ENCODE results near the gene IMMP2L.
"Not testable (repeated sequence)": the region's sequence is repeated elsewhere in the genome, so short reads cannot be mapped to it uniquely, and the experiment has no call there.

The IMMP2L gene

GRCh38 chr7:111459065-111459756, 103.1 kb downstream of the IMMP2L start:
- no peak for DNase-seq

GRCh38 chr7:111450705-111451104, 111.6 kb downstream of the IMMP2L start:
- DNase-seq = not testable (repeated sequence)

GRCh38 chr7:111447502-111447901, 114.8 kb downstream of the IMMP2L start:
- not testable (repeated sequence) for DNase-seq

GRCh38 chr7:111439977-111440376, 122.3 kb downstream of the IMMP2L start:
- DNase-seq = no peak

GRCh38 chr7:111438369-111439289, 123.7 kb downstream of the IMMP2L start:
- DNase-seq = no peak

GRCh38 chr7:111437736-111438135, 124.6 kb downstream of the IMMP2L start:
- no peak for DNase-seq

DNA sequence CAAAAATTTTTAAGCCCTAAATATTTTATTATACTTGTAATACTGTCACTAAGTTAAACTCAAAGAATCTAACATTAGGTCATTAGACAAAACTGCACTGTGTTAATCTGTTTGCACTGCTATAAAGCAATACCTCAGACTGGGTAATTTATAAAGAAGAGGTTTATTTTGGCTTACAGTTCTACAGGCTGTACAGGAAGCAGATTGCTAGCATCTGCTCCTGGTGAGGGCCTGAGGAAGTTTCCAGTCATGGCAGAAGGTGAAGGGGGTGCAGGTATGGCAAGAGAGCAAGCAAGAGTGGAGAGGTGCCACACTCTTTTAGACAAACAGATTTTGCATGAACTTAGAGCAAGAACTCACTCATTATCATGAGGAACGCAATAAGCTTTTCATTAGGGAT, 125.7 kb downstream of the IMMP2L start:
- DNase-seq = no peak

- no peak for DNase-seq
These were observed 128.9 kb downstream of the IMMP2L start for GRCh38 chr7:111433426-111433825.

DNA sequence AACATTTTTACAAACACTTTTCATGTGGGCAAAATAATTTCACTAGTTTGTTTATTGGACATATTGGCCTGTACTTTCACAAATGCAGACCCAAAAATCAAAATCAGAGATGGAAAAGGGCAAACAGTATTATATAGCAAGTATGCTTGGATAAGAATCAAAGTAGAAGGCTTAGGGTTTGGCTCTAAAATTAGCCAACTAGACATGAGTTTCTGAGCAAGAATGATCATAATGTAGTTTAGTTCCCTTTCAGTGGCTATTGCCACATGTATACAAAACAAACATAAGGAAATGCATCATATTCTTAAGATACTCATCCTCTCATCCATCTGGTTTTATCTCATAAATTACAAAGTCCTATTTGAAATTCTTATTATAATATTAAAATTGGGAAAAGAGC, 132.5 kb downstream of the IMMP2L start:
- no peak for DNase-seq

DNA sequence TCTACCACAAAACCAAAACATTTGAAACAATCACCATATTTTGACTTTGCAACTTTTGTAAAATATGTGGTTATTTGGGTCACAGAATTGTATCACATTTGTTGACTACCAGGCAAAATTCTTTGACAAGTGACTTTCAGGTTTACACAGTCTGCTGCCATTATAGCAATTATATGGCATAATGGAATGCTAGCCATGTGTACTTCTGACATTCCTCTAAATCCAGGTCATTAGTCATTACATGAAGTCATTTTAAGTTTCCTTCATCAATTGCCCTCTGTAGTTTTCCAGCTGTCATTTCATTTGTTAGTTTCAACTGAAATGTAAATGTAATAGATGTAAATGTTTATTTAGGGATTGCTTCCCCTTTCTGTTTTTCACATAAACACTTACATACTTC, 137.5 kb downstream of the IMMP2L start:
- DNase-seq = no peak

DNA sequence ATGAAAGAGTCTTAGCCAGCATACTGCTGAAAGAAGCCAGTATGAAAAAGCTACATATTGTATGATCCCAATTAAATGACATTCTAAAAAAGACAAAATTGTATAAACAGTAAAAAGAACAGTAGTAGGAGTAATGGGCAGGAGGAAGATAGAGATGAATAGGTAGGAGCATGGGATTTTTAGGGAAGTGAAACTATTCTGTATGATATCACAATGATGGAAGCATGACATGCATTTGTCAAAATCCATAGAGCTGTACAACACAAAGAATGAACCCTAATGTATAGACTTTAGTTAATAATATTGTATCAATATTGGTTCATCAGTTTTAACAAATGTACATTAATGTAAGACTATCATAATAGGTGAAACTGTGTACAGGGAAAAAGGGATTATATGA, 147.9 kb downstream of the IMMP2L start:
- no peak for DNase-seq

GRCh38 chr7:111413739-111414138, 148.6 kb downstream of the IMMP2L start:
- DNase-seq = no peak

GRCh38 chr7:111410899-111411298, 151.4 kb downstream of the IMMP2L start:
- no peak for DNase-seq

GRCh38 chr7:111409714-111410422, 152.4 kb downstream of the IMMP2L start:
- no peak for DNase-seq

- DNase-seq = no peak
These were observed 153.6 kb downstream of the IMMP2L start for GRCh38 chr7:111408724-111409123.

DNA sequence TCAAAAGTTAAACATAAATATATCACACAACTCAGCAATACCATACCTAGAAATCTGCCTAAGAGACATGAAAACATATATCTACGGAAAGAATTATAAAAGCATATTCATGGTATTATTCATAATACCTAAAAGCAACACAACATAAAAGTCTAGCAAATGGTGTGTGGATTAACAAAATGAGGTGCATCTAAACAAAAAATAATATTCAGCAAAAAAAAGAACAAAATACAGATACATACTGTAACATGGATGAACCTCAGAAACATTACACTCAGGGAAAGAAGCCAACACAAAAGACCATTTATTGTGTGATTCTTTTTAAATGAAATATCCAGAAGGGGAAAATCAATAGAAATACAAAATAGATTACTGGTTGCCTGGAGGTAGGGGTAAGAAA, 155.0 kb downstream of the IMMP2L start:
- DNase-seq = no peak

- no peak for DNase-seq
These were observed 156.7 kb downstream of the IMMP2L start for GRCh38 chr7:111405621-111406020.

GRCh38 chr7:111401516-111401915, 160.8 kb downstream of the IMMP2L start:
- no peak for DNase-seq

DNA sequence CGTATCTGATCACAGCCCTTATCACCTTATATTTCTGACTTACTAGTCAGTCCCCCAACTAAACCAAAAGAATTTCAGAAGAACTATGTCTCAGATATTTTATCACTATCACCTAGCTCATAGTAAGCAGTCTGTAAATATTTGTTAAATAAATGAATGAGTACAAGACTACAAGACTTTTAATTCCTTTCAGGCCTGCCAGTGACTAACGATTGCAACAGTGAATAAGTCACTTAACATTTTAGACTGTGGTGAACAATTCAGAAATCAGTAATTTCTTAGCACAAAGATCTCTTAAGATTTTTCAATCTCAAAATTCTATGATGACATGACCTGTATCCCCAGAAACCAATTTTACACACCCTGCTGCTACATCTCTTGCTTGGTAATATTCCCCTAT, 162.2 kb downstream of the IMMP2L start:
- no peak for DNase-seq

DNA sequence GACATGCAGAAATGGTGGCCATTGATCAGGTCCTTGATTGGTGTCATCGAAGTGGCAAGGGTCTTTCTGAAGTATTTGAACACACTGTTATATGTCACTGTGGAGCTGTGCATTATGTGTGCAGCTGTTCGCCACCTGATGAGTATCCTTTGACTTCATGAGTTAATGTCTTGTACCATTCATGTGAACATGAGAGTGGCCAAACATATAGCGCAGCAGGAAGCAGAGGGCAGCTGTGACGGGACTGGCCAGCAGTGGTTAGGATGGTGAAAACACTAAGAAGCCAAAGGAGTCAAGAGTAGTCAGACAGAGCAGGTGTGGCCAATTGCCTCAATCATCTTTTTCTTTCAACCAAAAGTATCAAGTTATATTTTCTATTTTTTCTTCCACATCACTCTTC, 167.4 kb downstream of the IMMP2L start:
- DNase-seq = no peak

DNA sequence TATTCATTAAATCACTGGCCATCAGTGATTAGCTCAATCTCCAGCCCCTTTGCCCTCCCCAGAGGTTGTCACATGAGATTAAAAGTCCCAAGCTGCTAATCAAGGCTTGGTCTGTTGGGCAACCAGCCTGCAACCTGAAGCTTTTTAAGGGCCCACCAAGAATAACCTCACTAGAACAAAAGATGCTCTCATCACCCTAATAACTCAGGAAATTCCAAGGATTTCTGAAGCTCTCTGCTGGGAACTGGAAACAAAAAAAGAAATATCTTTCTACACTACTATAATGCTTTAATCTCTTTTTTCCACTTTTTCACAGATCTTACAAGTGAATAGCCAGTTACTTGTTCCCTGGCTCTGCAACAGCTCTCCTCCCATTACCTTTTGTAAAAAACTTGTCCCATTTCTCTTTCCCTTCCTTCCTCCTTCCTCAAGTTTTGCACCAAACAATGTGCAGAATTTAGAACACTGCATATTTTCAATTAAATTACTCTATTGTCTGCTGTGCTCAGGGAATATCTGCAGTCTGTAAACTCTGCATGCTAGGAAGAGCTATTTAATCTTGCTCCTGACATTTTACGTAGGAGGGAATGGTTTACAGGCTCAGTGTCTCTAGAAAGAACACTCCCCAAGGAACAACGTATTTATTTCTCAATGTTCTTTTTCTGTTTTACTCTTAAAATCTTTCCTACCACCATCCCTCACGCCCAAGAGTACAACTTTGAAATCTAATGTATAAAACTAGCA, 169.1 kb downstream of the IMMP2L start:
- no peak for DNase-seq

GRCh38 chr7:111392294-111392693, 170.0 kb downstream of the IMMP2L start:
- no peak for DNase-seq

DNA sequence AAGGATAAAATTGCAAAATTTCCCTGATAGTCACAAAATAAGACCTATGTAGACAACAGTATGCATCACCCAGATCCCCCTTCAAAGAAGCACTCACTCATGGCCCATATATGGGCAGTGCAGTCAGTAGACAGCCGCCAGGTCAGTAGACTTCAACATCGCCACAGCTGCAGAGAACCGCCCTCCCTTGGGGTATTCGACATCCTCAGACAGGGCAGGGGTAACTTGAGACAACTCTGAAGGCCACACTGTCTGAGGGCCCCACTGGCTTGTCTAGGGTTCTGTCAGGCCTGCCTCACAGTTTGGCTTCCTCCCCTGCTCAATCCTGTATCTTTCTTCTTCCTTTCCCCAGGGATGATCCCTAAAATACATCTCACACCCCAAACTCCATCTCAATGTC, 172.3 kb downstream of the IMMP2L start:
- no peak for DNase-seq

Measured in stimulated activated CD4-positive, alpha-beta T cell treated with anti-CD3 and anti-CD28 coated beads, Interleukin-4, amount 100 ng/mL, for 4 hours (primary cell).